Measurements from ENCODE around the gene FBXO33. TPM values are rescaled to one million over a fixed set of nuclear protein-coding genes. Genes with fewer than 3 reads are reported as not detected.

Gene FBXO33
- total RNA-seq, 6 donors from 2014 or later: 10.1 to 23.2 (median 14.3) TPM

DNA sequence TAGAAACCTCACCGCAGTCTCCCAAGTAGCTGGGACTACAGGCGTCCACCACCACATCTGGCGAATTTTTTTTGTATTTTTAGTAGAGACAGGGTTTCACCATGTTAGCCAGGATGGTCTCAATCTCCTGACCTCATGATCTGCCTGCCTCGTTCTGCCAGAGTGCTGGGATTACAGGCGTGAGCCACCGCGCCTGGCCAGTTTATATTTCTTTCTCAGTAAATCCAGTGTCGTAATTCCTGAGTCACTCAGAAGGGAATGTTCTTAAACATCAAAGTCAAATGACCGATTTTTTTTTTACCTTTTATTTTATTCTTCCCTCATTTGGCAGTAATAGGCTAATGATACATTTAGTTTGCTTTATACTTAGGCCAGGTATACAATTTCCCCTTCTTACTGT, 80.5 kb downstream of the FBXO33 start:
- Histone ChIP-seq H3K27me3 (no peaks in the 10 kb centered on the region), H3K27ac (no peak overlapping the region), H3K4me3 (no peak overlapping the region), H3K9me3 (no peaks in the 10 kb centered on the region), H3K4me1 (no peaks in the 10 kb centered on the region), H3K36me3 (peaks cover 3 to 39% (median 5%) of the 10 kb centered on the region in 4 donors)
- DNase-seq (no peak), ATAC-seq (ENCODE audit: low FRiP score in 2 of 2) (no peak)
- TF ChIP-seq POLR2A (IDR thresholded peaks at IDR 0.05): no peak
- TF ChIP-seq, protein P1, sequence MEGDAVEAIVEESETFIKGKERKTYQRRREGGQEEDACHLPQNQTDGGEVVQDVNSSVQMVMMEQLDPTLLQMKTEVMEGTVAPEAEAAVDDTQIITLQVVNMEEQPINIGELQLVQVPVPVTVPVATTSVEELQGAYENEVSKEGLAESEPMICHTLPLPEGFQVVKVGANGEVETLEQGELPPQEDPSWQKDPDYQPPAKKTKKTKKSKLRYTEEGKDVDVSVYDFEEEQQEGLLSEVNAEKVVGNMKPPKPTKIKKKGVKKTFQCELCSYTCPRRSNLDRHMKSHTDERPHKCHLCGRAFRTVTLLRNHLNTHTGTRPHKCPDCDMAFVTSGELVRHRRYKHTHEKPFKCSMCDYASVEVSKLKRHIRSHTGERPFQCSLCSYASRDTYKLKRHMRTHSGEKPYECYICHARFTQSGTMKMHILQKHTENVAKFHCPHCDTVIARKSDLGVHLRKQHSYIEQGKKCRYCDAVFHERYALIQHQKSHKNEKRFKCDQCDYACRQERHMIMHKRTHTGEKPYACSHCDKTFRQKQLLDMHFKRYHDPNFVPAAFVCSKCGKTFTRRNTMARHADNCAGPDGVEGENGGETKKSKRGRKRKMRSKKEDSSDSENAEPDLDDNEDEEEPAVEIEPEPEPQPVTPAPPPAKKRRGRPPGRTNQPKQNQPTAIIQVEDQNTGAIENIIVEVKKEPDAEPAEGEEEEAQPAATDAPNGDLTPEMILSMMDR (IDR thresholded peaks at IDR 0.05): no peak
- TF ChIP-seq EP300 (IDR thresholded peaks at IDR 0.05): no peak
- TF ChIP-seq POLR2AphosphoS5 (IDR thresholded peaks at IDR 0.05): no peak
- WGBS, 2 donors: 96% methylated on average over 9 of the region's 9 CpGs

DNA sequence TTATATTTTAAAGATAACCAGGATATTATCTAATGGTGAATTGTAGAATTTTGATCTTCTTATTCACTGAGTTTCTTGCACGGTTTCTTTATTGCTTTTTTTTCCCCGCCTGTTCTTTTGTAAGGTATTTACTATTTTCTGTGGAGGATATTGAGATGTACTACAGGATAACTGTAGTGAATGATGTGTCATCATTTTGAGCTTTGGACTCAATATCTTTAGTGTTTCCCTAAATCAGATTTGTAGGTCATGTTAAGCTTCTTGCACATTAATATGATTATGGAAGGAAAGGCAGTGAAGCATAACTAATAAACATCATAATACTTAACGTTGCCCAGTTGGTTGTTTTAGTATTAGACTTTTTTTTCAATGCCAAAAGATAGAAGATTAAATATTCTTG, 81.4 kb downstream of the FBXO33 start:
- TF ChIP-seq EP300 (IDR thresholded peaks at IDR 0.05) (no peak), POLR2AphosphoS5 (IDR thresholded peaks at IDR 0.05) (no peak), POLR2A (IDR thresholded peaks at IDR 0.05) (no peak)
- TF ChIP-seq, protein P1 (IDR thresholded peaks at IDR 0.05): no peak

More for the DNA sequence above, 81.4 kb downstream of the FBXO33 start:
- H3K4me3 ChIP-seq: no peak overlapping the region
- H3K27ac ChIP-seq: no peak overlapping the region
- DNase-seq (no peak), ATAC-seq (ENCODE audit: low FRiP score in 2 of 2) (no peak)
- H3K36me3 ChIP-seq: peaks cover 3 to 47% (median 6%) of the 10 kb centered on the region in 4 donors
- no peaks in the 10 kb centered on the region for H3K4me1 ChIP-seq
- H3K27me3 ChIP-seq: no peaks in the 10 kb centered on the region
- 94 to 95% methylated on average over 3 of the region's 3 CpGs for WGBS, 2 donors
- no peaks in the 10 kb centered on the region for H3K9me3 ChIP-seq

Other genes starting within 250 kb of the FBXO33 start
- 10 to 100 TPM; 13.0 to 56.8 (median 25.4) TPM for gene MIA2, start 198.5 kb downstream of the FBXO33 start, total RNA-seq